Astrocyte of the spinal cord (primary cell): ENCODE measurements around the gene LYST.
"Not testable (repeated sequence)": the region's sequence is repeated elsewhere in the genome, so short reads cannot be mapped to it uniquely, and the experiment has no call there.

Experiments
- DNase-seq: peaks from one replicate; pipeline ENCODE4 v3.0.0; 2011; ENCODE audit warnings: low read depth, low spot score
- H3K4me3 ChIP-seq: 2 replicates; pipeline ENCODE4 v1.5.1; 2011; ENCODE audit warnings: low read depth, mild to moderate bottlenecking, low read length, moderate library complexity
- in situ Hi-C: cut with HindIII; loops from 2 replicates; pipeline ENCODE4 v1.10.0; 2017; ENCODE audit warnings: low sequenced_read_pairs
- TF ChIP-seq, protein P1 (sequence below): IDR thresholded peaks from 2 replicates; pipeline ENCODE4 v1.5.1; 2012; ENCODE audit warnings: low read depth, mild to moderate bottlenecking, low read length, inconsistent platforms

The LYST gene

DNA sequence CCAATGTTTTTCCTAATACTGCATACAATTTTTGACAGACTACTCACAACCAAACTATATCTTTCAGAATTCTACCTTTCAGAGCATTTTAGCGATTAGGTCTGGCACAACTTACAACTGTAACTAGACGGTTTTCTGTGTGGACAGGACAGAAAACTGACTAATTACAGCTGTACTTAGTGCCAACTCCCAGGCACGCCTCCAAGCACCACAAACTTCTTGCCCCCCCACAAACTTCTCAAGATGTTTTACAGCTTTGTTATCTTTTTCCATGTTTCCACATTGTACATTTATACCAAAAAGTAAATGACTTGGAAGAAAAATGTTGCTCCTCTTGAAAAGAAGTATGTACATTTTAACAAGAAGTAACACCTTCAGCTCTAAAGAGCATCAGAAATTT, 13.8 kb downstream of the LYST start:
- peak; percentile 23 for DNase-seq
- no peak overlapping the region for H3K4me3 ChIP-seq
- in situ Hi-C loops, result no loop called here
- TF ChIP-seq, protein P1, sequence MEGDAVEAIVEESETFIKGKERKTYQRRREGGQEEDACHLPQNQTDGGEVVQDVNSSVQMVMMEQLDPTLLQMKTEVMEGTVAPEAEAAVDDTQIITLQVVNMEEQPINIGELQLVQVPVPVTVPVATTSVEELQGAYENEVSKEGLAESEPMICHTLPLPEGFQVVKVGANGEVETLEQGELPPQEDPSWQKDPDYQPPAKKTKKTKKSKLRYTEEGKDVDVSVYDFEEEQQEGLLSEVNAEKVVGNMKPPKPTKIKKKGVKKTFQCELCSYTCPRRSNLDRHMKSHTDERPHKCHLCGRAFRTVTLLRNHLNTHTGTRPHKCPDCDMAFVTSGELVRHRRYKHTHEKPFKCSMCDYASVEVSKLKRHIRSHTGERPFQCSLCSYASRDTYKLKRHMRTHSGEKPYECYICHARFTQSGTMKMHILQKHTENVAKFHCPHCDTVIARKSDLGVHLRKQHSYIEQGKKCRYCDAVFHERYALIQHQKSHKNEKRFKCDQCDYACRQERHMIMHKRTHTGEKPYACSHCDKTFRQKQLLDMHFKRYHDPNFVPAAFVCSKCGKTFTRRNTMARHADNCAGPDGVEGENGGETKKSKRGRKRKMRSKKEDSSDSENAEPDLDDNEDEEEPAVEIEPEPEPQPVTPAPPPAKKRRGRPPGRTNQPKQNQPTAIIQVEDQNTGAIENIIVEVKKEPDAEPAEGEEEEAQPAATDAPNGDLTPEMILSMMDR, result no peak

DNA sequence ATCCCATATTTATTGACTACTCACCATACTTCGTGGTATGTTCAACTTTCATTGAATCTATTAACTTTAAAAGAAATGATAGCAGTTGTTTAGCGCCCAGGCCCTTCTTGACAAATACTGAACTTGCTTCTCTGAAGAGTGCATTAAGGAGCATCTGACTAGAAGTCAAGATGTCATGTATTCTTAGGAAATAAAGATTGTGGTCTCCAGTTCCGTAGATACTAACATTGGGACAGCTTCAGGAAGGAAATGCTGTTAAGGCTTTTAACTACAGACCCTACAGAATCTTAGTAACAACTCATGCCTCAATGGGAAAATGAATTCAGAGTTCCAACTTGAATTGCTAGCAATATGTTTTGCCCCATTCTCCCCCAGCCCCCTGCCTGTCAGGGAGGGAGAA, 14.8 kb downstream of the LYST start:
- DNase-seq, result no peak
- TF ChIP-seq, protein P1, result no peak
- in situ Hi-C loops, result no loop called here
- H3K4me3 ChIP-seq, result no peak overlapping the region

DNA sequence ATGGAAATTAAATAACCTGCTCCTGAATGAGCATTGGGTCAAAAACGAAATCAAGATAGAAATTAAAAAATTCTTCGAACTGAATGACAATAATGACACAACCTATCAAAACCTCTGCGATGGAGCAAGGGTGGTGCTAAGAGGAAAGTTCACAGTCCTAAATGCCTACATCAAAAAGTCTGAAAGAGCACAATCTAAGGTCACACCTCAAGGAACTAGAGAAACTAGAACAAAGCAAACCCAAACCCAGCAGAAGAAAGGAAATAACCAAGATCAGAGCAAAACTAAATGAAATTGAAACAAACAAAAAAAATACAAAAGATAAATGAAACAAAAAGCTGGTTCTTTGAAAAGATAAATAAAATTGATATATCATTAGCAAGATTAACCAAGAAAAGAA, 18.5 kb downstream of the LYST start:
- DNase-seq, in situ Hi-C loops, H3K4me3 ChIP-seq: not testable (repeated sequence)

DNA sequence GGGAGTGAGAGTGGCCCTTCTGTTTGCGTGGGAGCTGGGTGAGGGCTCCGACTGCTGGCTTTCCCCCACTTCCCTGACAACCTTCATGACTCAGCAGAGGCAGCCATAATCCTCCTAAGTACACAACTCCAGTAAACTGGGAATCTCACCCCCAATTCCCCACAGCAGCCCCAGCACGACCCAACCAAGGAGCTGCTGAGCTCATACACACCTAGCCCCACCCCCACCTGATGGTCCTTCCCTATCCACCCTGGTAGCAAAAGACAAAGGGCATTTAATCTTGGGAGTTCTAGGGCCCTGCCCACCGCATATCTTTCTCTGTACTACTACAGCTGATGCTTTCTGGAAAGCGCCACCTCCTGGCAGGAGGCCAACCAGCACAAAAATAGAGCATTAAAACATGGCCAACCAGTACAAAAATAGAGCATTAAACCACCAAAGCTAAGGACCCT, 21.0 kb downstream of the LYST start:
- H3K4me3 ChIP-seq, in situ Hi-C loops, DNase-seq: not testable (repeated sequence)

DNA sequence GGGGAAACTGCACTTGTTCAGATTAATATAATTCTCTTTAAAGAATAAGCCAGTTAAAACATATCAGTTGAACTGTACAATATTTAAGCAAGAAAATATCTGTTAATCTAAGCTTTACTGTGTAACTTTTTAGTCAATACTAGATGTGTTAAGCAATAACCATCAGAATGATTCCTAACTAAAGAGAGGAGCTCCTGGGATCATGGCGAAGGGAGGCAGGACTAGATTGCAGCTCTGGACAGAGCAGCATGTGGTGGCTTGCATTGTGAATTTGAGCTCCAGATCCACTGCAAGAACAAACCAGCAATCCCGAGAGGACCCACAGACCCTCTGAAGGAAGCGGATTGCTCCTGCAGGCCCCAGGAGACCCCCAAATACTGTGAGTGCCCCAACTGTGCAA, 21.9 kb downstream of the LYST start:
- H3K4me3 ChIP-seq, result no peak overlapping the region
- TF ChIP-seq, protein P1, result no peak
- no peak for DNase-seq
- in situ Hi-C loops, result no loop called here

DNA sequence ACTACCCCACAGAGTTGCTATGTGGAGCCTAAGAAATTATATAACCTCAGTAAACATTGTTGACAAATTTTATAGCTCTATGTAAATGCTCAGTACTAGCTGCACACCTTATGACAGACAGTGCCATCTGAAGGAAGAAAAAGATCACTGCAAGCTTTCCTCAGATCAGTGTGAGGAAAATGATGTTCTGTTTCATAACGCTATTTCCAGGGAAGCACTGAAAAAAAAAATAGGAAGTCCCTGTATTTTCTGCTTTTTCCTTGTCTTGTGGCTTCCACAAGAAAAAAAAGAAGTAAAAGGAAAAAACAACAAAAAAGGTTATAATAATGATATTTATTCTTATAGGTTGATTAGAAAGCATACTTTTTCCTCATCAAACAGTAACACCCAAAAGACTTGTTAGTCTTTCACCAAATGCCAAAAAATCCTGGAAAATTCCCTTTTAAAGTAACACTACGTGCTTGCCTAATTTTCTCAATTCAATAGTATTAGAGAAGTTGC, 23.2 kb downstream of the LYST start:
- TF ChIP-seq, protein P1, result peak; percentile 65
- in situ Hi-C loops, result no loop called here
- DNase-seq, result peak; percentile 38
- no peak overlapping the region for H3K4me3 ChIP-seq

DNA sequence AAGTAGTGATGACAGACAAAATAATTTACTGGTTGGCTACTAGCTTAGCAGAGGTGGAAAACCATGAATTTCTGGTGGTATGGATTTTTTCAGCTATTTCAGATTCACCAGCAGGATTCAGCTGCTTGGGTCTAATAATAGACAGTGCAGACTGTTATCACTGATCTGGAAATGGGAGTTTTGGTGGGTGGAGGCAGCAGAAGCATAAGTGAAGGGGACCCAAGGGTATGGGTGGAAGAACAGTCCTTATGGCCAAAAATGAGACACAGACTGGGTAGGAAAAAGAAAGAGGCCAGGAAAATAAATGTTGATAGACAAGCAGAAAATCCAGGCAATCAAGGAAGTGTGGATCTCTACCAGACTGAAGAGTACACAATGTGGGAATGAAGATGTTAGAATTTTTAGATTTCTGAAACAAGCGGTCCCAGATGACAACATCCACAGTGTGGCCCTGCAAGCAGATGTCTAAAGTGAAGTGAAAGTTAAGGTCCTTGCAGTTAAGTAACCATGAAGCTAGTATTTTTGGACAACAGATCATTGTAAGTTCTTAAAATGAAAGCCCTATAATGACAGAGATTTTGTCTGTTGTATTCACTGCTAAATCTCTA, 24.7 kb downstream of the LYST start:
- H3K4me3 ChIP-seq, result no peak overlapping the region
- in situ Hi-C loops, result no loop called here

More for the DNA sequence above, 24.7 kb downstream of the LYST start:
- DNase-seq, result no peak
- TF ChIP-seq, protein P1, result no peak
